Liver (tissue), 3 donors: ENCODE results near the gene SIM2.

ENCODE experiments used
- ATF3 ChIP-seq: IDR thresholded peaks from 2 replicates; pipeline ENCODE4 v1.6.1; 2016; ENCODE audit warnings: antibody characterized with exemption
- CTCF ChIP-seq: fragments of 150-350 bp; IDR thresholded peaks from 2 replicates; pipeline ENCODE4 v1.5.1; 2017; ENCODE audit warnings: improper control_type of control experiment, low read depth, low read length; ENCODE audit not compliant: missing input control
- FOXA1 ChIP-seq: IDR thresholded peaks from 2 replicates; pipeline ENCODE4 v1.6.1; 2016; ENCODE audit warnings: antibody characterized with exemption
- FOXA2 ChIP-seq: IDR thresholded peaks from 2 replicates; pipeline ENCODE4 v1.6.1; 2016; ENCODE audit warnings: antibody characterized with exemption
- GABPA ChIP-seq, 2 donors: IDR thresholded peaks in 1 of 2; conservative IDR thresholded peaks in 1 of 2; 2 replicates each; pipeline ENCODE4 v1.6.1; 2016; ENCODE audit warnings: antibody characterized with exemption in 2 of 2, mild to moderate bottlenecking in 1 of 2, moderate library complexity in 1 of 2
- HNF4G ChIP-seq: IDR thresholded peaks from 2 replicates; pipeline ENCODE4 v1.6.1; 2016; ENCODE audit warnings: antibody characterized with exemption
- JUND ChIP-seq, 2 donors: IDR thresholded peaks; 2 replicates each; pipeline ENCODE4 v1.6.1; 2016; ENCODE audit warnings: antibody characterized with exemption in 2 of 2
- MAX ChIP-seq: IDR thresholded peaks from 2 replicates; pipeline ENCODE4 v1.6.1; 2016; ENCODE audit warnings: antibody characterized with exemption
- RAD21 ChIP-seq, 2 donors: IDR thresholded peaks; 2 replicates each; pipeline ENCODE4 v1.6.1; 2016; ENCODE audit warnings: antibody characterized with exemption in 2 of 2, mild to moderate bottlenecking in 2 of 2
- REST ChIP-seq: IDR thresholded peaks from 2 replicates; pipeline ENCODE4 v1.6.1; 2016; ENCODE audit warnings: antibody characterized with exemption, mild to moderate bottlenecking
- RXRA ChIP-seq, 2 donors: IDR thresholded peaks; 2 replicates each; pipeline ENCODE4 v1.6.1; 2017 to 2018; ENCODE audit warnings: antibody characterized with exemption in 2 of 2, mild to moderate bottlenecking in 1 of 2
- SP1 ChIP-seq: IDR thresholded peaks from 2 replicates; pipeline ENCODE4 v1.6.1; 2018; ENCODE audit warnings: antibody characterized with exemption, mild to moderate bottlenecking
- YY1 ChIP-seq: IDR thresholded peaks from 2 replicates; pipeline ENCODE4 v1.6.1; 2016; ENCODE audit warnings: antibody characterized with exemption, mild to moderate bottlenecking
- ZBTB33 ChIP-seq: IDR thresholded peaks from 2 replicates; pipeline ENCODE4 v1.6.1; 2016; ENCODE audit warnings: antibody characterized with exemption
- donor health status: healthy.
- donor health status: healthy.

- TF ChIP-seq CTCF: no peak
- TF ChIP-seq GABPA (IDR thresholded peaks at IDR 0.05 in 1 of 2, conservative IDR thresholded peaks at IDR 0.05 in 1 of 2): no peak
- TF ChIP-seq JUND (IDR thresholded peaks at IDR 0.05): no peak
- TF ChIP-seq RXRA (IDR thresholded peaks at IDR 0.05): no peak
- TF ChIP-seq MAX: no peak
- TF ChIP-seq YY1: no peak
- no peak for TF ChIP-seq REST
- no peak for TF ChIP-seq ATF3
- TF ChIP-seq RAD21 (IDR thresholded peaks at IDR 0.05): no peak
- no peak for TF ChIP-seq FOXA2
- TF ChIP-seq FOXA1: no peak
- no peak for TF ChIP-seq HNF4G
- no peak for TF ChIP-seq ZBTB33
- TF ChIP-seq SP1: no peak
Observed at GRCh38 chr21:36656138-36656537, 42.8 kb upstream of the SIM2 start.
